Stimulated activated CD4-positive, alpha-beta T cell treated with anti-CD3 and anti-CD28 coated beads, TNF-alpha, amount 100 ng/mL, for 48 hours (primary cell): ENCODE data around the gene CFAP221.

Source experiments
- DNase-seq, 3 donors: peaks; one replicate each; pipeline ENCODE4 v3.0.0-alpha.2; 2020; ENCODE audit warnings: low read depth in 3 of 3

The CFAP221 gene

DNA sequence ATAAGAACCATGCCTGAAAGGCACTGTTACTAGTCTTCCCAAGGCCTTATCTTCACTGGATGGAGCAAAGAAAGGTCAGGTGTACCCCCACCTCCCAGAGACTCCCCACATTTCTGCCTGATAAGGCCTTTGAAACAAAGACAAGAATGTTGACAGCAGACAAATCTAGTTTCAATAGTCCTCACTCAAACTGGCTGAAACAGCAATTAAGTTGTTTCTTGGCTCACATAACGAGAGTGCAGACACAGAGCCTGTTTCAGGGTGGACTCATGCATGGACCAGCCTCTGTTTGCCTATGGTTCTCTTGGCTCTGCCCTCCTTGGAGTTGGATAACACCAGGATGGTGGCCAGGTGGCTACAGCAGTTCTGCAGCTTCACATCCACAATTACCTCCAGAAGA, 7.5 kb upstream of the CFAP221 start:
- no peak for DNase-seq

GRCh38 chr2:119537792-119538191, 6.5 kb upstream of the CFAP221 start:
- DNase-seq: no peak

DNA sequence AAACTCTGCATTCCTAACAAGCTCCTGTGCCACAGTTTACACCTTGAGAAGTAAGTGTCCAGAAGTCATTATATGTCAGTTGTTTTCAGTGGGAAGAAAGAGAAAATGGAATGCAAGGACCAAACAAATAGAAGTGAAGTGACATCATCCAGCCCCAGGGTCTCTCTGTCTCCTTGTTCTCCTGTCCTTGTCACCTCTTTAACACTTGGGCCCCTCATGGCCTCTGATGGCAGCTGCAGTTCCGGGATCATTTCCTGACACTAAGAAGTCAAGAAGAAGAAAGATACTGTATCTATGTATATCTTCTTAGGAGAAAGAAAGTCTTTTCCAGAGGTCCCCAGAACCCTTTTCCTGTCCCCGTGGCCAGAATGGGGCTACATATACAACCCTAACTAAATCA, 2.8 kb upstream of the CFAP221 start:
- no peak for DNase-seq

GRCh38 chr2:119544939-119545475, 758 bp downstream of the CFAP221 start:
- DNase-seq: no peak

- DNase-seq: no peak
Measured at GRCh38 chr2:119545754-119546446, 1.7 kb downstream of the CFAP221 start.

GRCh38 chr2:119546447-119546767, 2.2 kb downstream of the CFAP221 start:
- no peak for DNase-seq

DNA sequence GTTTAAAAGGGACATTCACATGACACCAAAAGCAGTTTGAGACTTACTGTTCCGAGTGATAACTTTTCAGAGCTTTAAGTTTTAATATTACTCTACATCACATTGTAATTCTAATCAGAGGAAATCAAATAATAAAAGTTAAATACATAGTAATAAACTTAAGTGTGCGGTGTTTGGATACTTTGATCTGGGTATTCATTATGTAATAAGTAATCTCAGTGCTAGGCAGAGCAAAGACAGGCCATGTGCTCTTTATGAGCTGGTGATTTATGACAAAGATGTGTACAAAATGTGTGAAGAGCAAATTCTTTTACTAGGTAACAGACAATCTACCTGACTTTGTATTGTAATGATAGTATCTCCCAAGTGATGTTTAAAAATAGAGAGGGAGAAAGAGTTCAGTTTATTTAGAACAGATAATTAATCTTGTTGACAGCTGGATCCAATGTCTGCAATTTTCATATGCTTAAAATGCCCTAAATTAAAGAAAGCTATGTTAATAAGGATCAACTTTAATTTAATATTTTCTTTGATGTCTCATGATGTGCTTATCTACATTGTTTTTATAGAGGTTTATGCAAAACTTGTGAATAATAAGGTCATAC, 4.4 kb downstream of the CFAP221 start:
- no peak for DNase-seq

GRCh38 chr2:119549241-119549640, 5.0 kb downstream of the CFAP221 start:
- no peak for DNase-seq

GRCh38 chr2:119550346-119550745, 6.1 kb downstream of the CFAP221 start:
- DNase-seq: no peak

DNA sequence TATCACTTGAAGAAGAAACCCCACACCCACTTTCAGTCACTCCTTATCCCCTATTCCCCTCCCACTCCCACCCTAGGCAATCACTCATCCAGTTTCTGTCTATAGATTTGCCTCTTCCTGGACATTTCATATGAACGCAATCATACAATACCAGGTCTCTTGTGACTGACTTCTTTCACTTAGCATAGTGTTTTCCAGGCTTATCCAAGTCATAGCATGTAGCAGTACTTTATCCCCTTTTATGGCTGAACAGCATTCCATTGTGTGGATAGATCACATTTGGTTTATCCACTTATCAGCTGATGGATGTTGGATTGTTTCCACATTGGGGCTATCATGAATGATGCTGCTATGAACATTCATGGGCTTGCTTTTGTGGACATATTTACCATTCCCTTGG, 6.6 kb downstream of the CFAP221 start:
- DNase-seq: no peak

DNA sequence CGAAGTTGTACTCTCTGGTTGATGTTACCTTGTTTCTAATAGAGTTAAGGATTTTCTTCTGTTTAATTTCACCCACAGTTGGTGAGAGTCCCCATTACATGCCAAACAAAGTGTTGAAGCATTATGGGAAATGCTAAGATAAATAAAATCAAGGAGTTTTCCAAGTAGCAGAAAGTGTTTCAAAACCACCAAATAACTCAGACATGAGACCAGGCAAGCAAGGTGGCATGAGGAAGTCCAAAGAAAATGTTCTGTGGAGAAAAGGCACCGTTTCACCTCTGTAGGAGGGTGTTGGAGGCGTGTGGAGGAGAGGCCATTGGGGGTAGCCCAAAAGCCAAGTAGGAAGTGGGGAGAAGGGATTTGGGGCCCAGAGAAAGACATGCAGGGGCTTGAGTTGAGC, 8.7 kb downstream of the CFAP221 start:
- DNase-seq: no peak

- DNase-seq: no peak
Measured at GRCh38 chr2:119553687-119554344, 9.6 kb downstream of the CFAP221 start.

DNA sequence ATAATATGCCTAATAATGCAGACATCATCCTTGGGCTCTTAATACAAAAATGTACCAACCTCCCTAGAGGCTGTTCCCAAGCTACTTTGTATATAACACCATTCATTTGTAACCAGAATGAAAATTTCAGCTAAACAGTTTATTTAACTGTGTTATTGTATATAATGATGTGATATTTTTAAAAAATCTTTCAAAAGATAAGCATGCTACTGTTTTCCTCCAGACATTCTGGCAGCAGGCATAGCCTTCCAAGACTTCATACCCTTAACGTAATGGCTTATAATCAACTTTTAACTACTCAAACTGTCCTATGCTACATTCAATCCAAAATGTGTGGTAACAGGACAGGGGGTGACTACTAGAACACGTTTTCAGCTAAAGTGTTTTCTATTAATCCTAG, 21.2 kb downstream of the CFAP221 start:
- DNase-seq: no peak

- no peak for DNase-seq
Measured at GRCh38 chr2:119567292-119567691, 23.0 kb downstream of the CFAP221 start.

DNA sequence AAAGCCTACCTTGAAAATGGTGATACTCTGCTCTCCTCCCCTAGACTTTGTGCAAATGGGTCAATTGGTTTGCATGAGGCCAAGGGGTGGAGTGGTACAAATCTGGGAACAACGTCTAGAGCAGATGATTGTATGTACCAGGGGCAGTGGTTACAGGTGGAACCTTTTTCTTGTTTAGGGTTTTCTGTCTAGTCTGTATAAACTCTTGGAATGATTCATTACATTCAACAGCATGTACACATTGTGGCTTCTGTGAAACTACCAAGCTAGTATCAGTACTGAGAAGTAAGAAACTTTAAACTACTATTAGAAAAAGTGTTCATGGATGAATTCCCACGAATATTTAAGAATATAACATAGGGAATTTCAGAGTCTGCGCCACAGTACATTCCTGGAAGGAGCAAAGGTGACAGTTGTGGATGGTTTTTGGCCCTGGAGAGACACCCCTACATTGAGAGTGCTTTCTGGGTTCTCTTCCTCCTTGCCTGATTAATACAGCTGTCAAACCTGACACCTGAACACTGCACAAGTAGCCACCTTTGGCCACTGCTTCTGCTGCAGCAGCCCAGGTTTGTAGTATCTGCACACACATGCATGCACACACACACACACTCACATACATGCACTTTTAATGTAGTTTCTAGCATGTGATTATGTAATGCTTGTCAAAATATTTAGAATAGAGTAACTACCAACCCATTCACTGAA, 30.0 kb downstream of the CFAP221 start:
- no peak for DNase-seq

DNA sequence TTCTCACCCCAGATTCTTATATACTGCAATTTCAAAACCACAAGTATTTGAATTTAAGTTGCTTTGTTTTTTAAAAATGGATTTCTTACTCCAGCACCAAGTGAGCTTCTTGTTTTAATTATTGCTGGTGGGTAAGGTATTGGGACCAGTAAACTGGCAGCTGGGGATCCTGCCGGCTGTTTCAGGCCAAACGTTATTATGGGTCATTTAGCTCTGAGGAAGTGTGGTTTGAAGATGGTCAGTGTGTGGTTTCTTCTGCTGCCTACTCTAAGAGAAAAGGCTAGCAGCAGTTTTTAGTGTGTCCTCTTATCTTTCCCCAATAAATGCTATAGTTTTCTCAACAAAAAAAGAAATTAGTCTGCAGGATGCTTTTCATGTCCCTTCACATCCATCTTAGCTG, 30.6 kb downstream of the CFAP221 start:
- no peak for DNase-seq

- no peak for DNase-seq
Measured at GRCh38 chr2:119575439-119575838, 31.2 kb downstream of the CFAP221 start.

DNA sequence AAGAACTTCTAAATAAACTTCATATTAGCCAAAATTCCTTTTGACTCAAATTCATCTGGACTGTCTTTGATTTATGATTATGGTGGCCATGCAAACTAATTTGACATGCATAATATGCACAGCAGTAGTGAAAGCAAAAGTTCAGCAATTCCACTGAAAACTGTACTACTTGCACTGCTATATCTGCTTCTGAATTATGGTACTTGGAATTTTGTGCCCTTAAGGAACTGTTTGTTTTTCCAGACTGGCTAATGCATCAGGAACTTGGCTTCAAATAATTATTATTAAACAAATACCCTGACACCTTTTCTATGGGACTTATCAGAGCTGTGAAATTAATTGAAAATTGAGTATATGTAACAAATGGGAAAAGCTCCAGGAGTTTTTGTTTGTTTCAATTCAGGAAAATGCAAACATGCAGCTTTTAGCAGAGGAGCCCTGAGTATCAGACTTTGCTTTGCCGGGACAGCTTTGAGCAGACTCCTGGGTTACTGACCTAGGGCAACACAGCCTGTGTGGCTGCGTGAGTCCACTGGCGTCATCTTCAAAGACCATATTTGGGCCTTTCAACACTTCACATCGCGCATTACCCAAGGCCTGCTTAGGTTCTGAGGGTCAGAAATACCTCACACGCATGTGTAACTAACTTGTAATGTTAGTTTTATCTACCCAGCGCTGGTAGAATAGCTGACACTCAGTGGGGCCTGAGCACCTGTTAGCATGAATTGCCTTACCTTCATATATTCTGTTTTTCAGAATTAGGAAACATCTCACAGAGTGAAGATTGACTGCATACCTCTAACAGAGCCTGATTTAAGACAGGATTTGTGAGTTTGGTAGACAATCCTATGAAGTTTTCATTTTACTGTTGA, 35.4 kb downstream of the CFAP221 start:
- no peak for DNase-seq

- DNase-seq: no peak
Measured at GRCh38 chr2:119580550-119581072, 36.4 kb downstream of the CFAP221 start.

DNA sequence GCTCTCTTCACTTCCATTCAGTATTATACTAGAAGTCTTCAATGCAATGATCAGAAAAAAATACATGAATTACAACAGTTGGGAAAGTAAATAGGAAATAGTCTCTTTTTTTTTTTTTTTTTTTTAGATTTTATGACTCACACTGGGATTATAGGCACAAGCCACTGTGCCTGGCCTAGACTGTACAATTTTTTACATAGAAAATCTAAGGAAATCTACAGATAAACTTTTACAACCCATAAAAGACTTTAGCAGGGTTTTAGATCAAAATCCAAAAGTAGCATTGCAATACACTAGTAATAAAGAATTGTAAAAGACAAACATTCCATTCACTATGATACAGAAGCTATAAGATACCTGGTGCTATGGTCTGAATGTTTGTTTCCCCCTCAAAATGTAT, 39.0 kb downstream of the CFAP221 start:
- DNase-seq: no peak

GRCh38 chr2:119584469-119584868, 40.2 kb downstream of the CFAP221 start:
- no peak for DNase-seq
